ENCODE measurements around the gene FBXO17.
"Not testable (repeated sequence)": the region's sequence is repeated elsewhere in the genome, so short reads cannot be mapped to it uniquely, and the experiment has no call there.

Gene FBXO17

DNA sequence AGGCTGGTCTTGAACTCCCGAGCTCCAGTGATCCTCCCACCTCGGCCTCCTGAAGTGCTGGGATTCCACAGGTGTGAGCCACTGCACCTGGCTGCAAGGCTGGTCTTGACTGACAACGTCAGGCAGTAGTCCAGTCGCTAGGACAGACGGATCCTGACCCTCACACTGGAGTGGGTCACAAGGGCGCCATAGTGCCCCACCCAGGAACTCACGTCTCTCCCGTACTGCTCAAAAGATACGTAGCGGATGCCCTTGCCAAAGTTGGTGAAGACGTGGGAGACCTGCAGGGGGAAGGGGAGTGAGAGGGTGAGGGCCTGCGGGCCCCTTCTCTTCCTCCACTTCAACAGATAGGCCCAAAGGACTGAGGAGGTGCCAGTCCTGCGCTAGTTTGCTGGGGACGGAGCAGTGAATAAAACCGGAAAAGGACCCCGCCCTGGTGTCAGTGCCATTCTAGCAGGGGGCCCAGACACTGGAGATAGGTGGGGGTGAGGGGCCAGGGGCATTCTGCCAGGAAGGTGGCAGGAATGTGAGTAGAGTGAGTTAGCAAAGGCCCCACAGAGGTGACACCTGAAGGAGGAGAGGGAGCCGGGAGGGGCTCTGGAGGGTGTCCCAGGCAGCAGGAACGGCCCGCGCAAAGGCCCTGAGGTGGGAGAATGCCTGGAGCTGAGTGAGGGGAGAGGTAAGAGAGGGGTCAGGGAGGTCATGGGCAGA lies 32.9 kb downstream of the FBXO17 start:
- DNase-seq, result no peak

DNA sequence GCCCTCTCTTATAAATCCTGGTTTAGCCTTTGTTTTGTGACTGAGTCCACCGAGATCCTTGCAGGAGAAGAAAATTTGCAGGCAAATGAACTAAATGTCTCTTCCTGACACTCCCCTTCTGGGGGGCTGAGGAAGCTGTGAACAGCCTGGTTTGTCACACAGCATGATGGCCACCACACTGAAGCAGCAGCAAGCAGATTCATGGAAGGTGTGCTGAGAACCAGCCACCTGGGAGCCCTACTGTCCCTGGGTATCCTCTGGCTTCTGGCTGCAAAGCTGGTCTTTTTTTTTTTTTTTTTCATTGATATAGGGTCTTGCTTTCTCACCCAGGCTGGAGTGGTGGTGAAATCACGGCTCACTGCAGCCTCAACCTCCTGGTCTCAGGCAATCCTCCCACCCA lies 33.6 kb downstream of the FBXO17 start:
- no peak for DNase-seq

- not testable (repeated sequence) for DNase-seq
Measured at GRCh38 chr19:38941466-38941865, 34.1 kb downstream of the FBXO17 start.

GRCh38 chr19:38939957-38940356 lies 35.6 kb downstream of the FBXO17 start:
- DNase-seq, result no peak

- no peak for DNase-seq
Measured at GRCh38 chr19:38933544-38933943, 42.0 kb downstream of the FBXO17 start.

DNA sequence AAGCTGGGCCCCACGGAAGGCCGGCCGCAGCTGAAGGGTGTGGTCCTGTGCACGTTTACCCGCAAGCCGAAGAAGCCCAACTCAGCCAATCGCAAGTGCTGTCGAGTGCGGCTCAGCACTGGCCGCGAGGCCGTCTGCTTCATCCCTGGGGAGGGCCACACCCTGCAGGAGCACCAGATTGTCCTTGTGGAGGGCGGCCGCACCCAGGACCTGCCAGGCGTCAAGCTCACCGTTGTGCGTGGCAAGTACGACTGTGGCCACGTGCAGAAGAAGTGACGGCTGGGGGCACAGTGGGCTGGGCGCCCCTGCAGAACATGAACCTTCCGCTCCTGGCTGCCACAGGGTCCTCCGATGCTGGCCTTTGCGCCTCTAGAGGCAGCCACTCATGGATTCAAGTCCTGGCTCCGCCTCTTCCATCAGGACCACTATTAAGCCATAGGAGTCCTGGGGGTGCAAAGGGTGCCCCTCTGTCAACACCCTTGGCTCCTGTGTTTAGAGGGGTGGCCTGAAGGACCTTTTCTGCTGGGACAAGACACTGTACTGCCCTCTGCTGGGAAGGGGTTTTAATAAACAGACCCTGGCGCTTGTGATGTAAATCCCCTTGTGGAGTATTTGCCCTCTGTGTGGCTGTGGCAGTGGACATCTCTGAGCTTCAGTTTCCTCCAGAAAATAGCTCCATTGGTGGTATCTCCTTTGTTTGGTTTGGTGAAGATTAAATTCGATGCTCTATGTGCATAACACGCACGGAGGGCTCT lies 42.9 kb downstream of the FBXO17 start:
- peak in 1 of 2 experiments; percentile 31 for DNase-seq

DNA sequence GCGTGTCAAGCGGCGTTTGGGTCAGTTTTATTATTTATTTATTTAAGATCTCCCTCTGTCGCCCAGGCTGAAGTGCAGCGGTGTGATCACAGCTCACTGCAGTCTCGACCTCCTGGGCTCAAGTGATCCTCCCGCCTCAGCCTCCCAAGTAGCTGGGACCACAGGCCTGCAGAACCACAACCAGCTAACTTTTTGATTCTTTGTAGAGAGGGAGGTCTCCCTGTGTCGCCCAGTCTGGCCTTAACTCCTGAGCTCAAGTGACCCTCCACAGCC lies 44.1 kb downstream of the FBXO17 start:
- DNase-seq, result no peak

DNA sequence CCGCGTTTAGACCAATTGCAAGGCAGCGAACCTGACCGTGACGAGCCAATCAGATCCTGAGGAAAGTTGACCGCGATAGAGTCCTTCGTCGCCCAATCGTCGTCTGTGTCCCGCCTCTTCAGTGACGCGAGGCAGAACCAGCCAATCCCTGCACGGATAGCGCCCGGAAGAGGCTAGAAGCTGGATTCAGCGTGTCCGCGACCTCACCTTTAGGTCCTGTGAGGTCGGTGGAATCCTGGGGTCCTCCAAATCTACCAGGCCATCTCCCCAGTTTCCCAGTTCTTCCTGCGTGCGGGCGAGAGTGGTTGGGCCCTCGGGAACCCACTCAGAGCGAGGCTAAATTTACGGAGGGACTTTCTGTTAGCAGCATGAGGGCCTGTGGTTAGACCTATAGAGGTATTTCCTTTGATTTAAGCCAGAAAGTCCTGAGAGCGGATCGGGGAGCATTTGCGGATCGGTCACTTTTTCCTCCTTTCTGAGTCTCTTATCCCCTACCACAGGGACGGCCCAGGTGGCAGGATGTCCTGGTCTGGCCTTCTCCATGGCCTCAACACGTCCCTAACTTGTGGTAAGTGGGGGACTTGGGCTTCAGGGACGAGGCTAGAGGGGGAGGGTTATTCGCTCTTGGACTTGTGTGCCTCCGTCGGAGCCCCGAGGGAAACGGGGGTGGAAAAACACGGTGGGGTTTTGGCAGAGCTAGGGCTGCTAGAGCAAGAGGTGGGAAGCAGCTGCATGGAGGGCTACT lies 44.6 kb downstream of the FBXO17 start, which contains the start of gene MRPS12:
Gene MRPS12 (plus strand): TSS at position 169 of the 745 bp plus-strand sequence. CDS start 351 bp downstream, at position 520.
- DNase-seq, result peak; percentile 95 to 99

DNA sequence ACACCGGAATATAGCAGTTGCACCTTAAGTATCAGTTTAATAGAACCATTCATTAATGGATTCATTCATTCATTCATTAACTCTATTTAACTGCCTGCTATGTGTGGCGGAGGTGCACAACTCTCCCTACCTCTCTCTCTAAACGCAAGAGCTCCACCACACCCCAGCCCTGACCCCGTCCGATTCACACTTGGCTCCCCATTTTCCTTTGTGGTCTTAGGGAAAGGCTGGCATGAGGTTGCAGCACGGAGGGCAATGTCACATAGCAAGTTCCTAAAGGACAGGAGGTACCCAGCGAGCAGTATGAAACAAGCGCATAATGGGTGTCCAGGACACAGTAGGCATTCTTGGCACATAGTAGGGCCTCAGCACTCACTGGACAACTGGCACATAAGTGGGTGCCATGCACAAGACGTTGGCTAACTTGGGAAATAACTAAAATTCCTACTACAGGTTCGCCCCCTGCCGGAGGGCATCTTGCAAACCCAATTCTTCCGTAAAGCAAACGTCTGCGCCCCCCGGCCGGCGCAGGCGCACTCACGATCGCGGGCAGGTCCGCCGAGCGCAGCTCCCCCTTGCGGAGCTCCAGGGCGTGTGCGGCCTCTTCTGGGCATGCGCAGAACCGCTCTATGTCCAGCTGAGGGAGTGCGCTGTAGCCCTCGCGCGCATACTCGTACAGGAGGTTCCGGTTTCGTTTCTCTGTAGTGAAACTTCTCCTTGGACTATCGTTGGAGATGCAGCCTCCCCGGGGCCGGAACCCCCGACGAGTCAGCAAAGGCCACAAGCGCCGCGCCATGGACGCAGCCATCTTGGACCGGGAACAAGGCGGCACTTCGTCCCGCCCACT lies 45.4 kb downstream of the FBXO17 start, which contains the start of gene SARS2:
Gene SARS2 (minus strand): TSS at position 835 of the 847 bp plus-strand sequence. CDS start 27 bp downstream, at position 808.
- DNase-seq, result peak; percentile 88 to 90

DNA sequence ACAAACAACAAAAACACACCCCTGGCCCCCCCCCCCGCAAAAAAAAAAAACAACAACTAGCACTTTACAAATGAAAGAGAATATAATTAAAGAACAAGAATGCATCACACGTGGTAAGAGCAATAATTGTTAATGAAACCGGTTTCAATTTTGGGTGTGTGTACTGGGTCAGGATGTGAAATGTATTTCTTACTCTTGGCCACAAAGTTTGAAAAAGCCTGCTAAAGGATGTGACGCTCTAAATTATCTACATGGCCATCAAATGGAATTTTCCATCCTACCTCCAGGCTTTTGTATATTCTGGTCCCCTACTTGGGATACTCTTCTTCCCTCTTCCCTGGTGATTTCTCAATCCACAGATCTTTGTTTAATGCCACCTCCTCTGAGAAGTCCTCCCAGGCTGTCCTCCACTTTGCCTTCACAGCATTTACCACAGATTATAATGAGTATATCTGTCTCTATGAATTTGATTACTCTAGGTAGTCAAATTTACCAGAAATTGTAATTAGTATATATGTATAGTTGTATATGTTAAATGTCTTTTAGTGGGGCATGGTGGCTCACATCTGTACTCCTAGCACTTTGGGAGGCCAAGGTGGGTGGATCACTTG lies 47.0 kb downstream of the FBXO17 start:
- no peak for DNase-seq

- DNase-seq, result no peak
Measured at GRCh38 chr19:38924388-38924787, 51.2 kb downstream of the FBXO17 start.

DNA sequence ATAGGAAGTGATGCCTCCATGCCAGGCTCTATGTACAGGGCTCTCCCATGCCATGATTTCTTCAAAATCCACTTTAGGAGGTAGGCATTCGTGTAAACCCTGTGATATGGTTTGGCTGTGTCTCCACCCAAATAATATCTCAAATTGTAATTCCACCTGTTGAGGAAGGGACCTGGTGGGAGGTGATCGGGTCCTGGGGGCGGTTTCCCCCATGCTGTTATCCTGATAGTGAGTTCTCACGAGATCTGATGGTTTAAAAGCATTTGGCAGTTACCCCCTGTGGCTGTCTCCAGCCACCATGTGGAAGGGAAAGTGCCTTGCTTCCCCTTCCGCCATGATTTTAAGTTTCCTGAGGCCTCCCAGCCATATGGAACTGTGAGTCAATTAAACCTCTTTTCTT lies 53.1 kb downstream of the FBXO17 start:
- DNase-seq, result no peak

DNA sequence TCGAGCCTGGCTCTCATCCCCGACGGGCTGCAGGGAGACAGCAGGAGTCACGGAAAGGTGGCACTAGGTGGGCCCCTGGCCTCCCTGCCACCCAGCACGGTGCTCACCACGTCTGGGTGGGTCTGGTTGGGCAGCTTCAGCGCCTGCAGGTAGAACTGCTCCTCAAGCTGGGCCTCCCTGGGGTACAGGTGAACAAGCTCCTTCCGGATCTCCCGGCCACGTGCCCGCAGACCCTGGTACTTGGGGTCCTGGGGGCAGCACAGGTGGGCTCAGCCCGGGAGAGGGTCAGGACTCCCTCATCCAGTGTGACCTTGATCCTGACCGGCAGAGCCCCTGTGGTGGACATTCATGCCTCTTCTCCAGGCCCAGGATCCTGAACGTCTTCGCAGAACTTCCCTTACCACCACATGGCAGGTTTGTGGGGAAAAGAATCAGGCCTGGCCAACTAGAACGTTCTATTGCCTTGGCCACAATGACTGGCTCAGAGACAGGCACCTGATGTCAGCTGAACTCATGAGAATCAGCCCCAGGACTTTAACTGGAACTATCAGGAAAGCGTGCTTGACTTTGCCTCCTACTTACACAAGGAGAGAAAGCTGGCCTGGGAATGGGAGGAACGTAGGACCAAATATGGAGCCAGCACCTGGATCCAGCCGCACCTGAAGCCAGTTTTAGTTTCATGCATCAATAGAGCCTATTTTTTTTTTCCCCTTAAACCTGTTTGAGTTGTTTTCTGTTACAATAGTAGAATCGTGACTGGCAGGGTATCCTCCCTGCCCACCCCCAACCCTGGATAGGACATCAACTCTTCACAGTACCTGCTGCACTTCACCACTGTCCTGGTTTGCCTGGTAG lies 53.9 kb downstream of the FBXO17 start:
- no peak for DNase-seq

- DNase-seq, result no peak
Measured at GRCh38 chr19:38920602-38921419, 54.7 kb downstream of the FBXO17 start.

DNA sequence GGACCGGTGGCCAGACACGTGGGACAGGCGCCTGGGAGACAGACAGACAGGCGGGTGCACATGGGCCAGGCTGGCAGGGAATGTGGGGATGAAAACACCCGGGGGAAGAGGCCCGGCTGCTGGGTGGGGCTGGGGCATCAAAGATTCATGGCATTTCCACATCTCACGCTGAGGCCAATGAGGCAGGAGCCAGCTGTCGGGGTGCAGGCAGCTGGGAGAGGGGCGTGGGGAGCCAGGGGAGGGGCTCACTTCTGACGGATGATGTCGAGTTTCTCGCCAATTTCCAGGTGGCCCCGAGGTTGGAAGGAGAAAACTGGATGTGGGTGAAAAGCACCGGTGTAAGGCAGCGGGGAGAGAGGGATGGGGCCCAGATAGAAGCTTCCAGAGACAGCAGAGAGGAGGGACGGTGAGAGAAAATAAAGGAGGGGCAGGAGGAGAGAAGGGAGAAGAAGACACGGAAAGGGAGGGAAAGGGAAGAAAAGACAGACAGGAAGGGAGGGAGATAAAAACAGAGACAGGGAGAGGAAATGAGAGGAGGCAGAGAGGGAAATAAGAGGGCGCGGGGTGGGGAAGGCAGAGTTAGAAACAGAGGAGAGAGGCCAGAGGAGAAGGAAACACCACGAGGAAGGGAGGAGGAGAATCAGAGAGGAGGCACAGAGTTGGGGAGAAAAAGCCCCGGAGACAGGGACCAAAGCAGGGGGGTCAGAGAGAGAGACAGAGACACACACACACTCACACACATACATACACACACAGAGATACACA lies 55.5 kb downstream of the FBXO17 start:
- no peak for DNase-seq

- no peak for DNase-seq
Measured at GRCh38 chr19:38918526-38918925, 57.0 kb downstream of the FBXO17 start.

DNA sequence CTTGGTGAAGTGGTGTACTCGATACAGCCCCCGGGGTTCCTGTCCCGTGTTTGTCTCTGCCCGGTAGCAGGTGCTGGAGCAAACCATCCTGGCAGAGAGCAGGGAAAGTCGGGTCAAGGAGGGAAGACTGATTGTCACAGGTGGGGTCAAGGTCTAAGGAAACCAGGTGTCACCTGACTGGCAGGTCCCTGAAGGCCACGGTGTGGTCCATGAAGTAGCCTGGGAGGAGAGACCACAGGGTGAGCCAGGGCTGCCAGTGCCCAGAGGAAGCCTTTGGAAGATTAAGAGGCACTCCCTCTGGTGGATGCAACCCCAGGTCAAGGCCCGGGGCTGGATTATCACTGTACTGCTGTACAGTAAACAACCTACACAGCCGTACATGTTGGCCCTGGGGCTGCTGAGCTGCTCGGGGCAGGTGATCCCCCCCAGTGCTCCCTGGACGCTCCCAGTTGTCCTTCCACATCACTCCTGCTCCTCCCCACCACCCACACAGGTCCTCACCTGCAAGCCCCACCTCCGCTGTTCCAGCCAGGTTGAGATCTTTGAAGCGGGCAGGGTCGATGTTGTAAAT lies 57.5 kb downstream of the FBXO17 start:
- DNase-seq, result no peak

DNA sequence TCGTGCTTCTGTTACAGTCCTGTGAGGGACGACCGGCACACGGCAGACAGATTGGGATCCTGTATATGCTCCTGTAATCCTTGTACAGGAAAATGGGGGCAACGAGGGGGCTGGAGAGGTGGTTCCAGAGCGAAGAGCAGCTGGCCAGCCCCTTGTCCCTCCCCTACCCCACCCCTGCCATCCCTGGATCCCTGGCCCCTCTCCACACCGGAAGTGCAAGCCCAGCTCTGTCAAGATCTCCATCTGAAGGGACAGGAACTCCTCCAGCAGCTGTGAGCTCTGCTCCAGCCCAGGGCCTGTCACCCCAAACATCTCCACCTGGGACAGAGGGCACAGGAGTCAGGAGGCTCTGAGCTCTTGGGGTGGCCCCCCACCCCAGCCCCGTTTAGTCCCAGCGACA lies 58.0 kb downstream of the FBXO17 start:
- no peak for DNase-seq
